Measurements from ENCODE around the gene JUN. TPM values are rescaled to one million over a fixed set of nuclear protein-coding genes. Genes with fewer than 3 reads are reported as not detected.

JUN gene
- total RNA-seq, 1 experiment from 2014 or later, result 14.2 TPM

DNA sequence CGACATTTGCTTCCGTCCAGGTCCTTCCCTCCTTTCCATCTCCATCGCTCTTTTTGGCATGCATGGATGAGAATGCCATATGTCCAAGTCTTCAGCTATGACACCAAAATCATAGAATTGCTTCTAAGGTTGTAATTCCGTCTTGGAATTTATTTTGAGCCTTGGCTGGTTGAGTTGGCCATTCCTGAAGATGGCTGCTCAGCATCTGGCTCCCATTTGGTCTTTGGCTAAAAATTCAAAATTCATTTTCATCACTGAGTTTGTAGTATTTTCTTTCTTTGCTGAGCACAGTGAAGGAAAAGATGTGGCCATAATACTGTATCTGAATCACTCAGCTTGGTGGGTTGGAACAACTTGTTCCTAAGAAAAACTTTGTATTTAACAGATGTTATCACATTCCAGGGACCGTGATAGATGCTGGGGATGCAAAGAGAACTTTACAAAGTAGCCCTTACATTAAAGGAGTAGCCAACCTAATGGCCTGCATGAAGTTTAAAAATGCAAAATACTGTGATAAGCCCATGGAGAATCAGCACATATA, 15.6 kb downstream of the JUN start:
- no peak overlapping the region for H3K23ac ChIP-seq (ENCODE audit: insufficient read length, low read depth, low read length)
- H3K27ac ChIP-seq (ENCODE audit: insufficient read length, low read depth, low read length), result no peak overlapping the region
- Mint-ChIP-seq H3K9me3 (no peaks in the 10 kb centered on the region), H3K4me1 (peaks cover 7 to 10% of the 10 kb centered on the region in 2 experiments), H3K27ac (no peak overlapping the region), H3K4me3 (no peak overlapping the region), H3K36me3 (ENCODE audit: insufficient read depth in 1 of 3, low read depth in 3 of 3) (no peaks in the 10 kb centered on the region), H3K27me3 (ENCODE audit: low read depth) (no peaks in the 10 kb centered on the region)
- no peaks in the 10 kb centered on the region for H3K79me2 ChIP-seq (ENCODE audit: insufficient read depth, low read length)
- no peaks in the 10 kb centered on the region for H3K4me1 ChIP-seq (ENCODE audit: insufficient read depth, low read length)
- no peak overlapping the region for H2BK15ac ChIP-seq (ENCODE audit: low read depth, low read length)
- no peak overlapping the region for H4K5ac ChIP-seq (ENCODE audit: insufficient read length, low read depth, low read length)
- H2AFZ ChIP-seq (ENCODE audit: low read length), result no peak overlapping the region
- no peak overlapping the region for H2BK20ac ChIP-seq (ENCODE audit: low read depth, low read length, poor library complexity, severe bottlenecking)
- no peak overlapping the region for H4K91ac ChIP-seq (ENCODE audit: insufficient read length, low read depth, low read length)
- no peak overlapping the region for H2BK120ac ChIP-seq (ENCODE audit: low read depth, low read length, poor library complexity, severe bottlenecking)
- no peaks in the 10 kb centered on the region for H3K79me1 ChIP-seq (ENCODE audit: insufficient read depth, low read depth, low read length, poor library complexity, severe bottlenecking)
- H3T11ph ChIP-seq (ENCODE audit: low read length), result no peak overlapping the region
- H2AK5ac ChIP-seq (ENCODE audit: insufficient read length, low read length), result no peak overlapping the region
- no peak overlapping the region for H3K14ac ChIP-seq (ENCODE audit: insufficient read depth, low read length)
- no peaks in the 10 kb centered on the region; the same call in 1 of the 2 replicates for H3K27me3 ChIP-seq (ENCODE audit: insufficient read depth, low read length)
- no CpG with 5 or more reads among the region's 5 CpGs for WGBS (ENCODE audit: extremely low coverage, insufficient read length, low lambda C conversion rate)
- no peak overlapping the region for H3K4ac ChIP-seq (ENCODE audit: low read depth, low read length)
- no peak overlapping the region for H2BK12ac ChIP-seq (ENCODE audit: insufficient read length, low read depth, low read length)
- H3K23me2 ChIP-seq (ENCODE audit: insufficient read length, low read depth, low read length, poor library complexity, severe bottlenecking), result no peaks in the 10 kb centered on the region
- no peaks in the 10 kb centered on the region for H3K9me3 ChIP-seq (ENCODE audit: control insufficient read depth, low read depth, low read length)
- TF ChIP-seq, protein P1, sequence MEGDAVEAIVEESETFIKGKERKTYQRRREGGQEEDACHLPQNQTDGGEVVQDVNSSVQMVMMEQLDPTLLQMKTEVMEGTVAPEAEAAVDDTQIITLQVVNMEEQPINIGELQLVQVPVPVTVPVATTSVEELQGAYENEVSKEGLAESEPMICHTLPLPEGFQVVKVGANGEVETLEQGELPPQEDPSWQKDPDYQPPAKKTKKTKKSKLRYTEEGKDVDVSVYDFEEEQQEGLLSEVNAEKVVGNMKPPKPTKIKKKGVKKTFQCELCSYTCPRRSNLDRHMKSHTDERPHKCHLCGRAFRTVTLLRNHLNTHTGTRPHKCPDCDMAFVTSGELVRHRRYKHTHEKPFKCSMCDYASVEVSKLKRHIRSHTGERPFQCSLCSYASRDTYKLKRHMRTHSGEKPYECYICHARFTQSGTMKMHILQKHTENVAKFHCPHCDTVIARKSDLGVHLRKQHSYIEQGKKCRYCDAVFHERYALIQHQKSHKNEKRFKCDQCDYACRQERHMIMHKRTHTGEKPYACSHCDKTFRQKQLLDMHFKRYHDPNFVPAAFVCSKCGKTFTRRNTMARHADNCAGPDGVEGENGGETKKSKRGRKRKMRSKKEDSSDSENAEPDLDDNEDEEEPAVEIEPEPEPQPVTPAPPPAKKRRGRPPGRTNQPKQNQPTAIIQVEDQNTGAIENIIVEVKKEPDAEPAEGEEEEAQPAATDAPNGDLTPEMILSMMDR (conservative IDR thresholded peaks at IDR 0.05), result no peak
- no peak overlapping the region for H3K9ac ChIP-seq (ENCODE audit: extremely low read depth, insufficient read length, low read length)
- DNase-seq, result no peak
- no peak overlapping the region for H3K18ac ChIP-seq (ENCODE audit: insufficient read length, low read depth, low read length)
- no peak overlapping the region for H3K4me2 ChIP-seq (ENCODE audit: insufficient read depth, insufficient read length, low read length)
- H3K56ac ChIP-seq (ENCODE audit: insufficient read length, low read depth, low read length), result no peak overlapping the region
- no peak overlapping the region for H2BK5ac ChIP-seq (ENCODE audit: insufficient read length, low read length)
- no peak overlapping the region for H4K8ac ChIP-seq (replicated peaks; ENCODE audit: insufficient read length, low read depth, low read length)
- no peaks in the 10 kb centered on the region for H4K20me1 ChIP-seq (ENCODE audit: control insufficient read depth, insufficient read depth, insufficient read length)

Measured in H9 (cell line).